PFSK-1 (cell line): Measurements from ENCODE around the gene SLCO1A2.

Source experiments
- FOXP2 ChIP-seq: optimal IDR thresholded peaks from 2 replicates; pipeline ENCODE3; 2011; ENCODE audit warnings: borderline replicate concordance, control low read depth, inconsistent platforms; ENCODE audit not compliant: insufficient read depth; ENCODE audit errors: extremely low read length, extremely low read depth
- POLR2AphosphoS5 ChIP-seq: IDR thresholded peaks from 2 replicates; pipeline ENCODE4 v1.6.1; 2012; ENCODE audit warnings: low read depth, mild to moderate bottlenecking, control low read depth, low read length, moderate library complexity
- SIN3A ChIP-seq: IDR thresholded peaks from 2 replicates; pipeline ENCODE4 v1.6.1; 2012; ENCODE audit warnings: mild to moderate bottlenecking, low read length, moderate library complexity, borderline replicate concordance; ENCODE audit not compliant: insufficient read depth
- TAF1 ChIP-seq: IDR thresholded peaks from 2 replicates; pipeline ENCODE4 v1.6.1; 2012; ENCODE audit warnings: low read length, control low read depth, borderline replicate concordance; ENCODE audit not compliant: insufficient read depth
- TF ChIP-seq, protein P1 (sequence below), 2 experiments: IDR thresholded peaks; 2 replicates each; pipeline versions ENCODE4 v1.6.1 to v1.8.0; 2011 to 2012; ENCODE audit warnings: low read depth in 2 of 2, low read length in 2 of 2, control low read depth in 1 of 2, inconsistent platforms in 1 of 2, mild to moderate bottlenecking in 1 of 2, moderate library complexity in 1 of 2; ENCODE audit not compliant: insufficient read depth in 1 of 2

SLCO1A2 gene

DNA sequence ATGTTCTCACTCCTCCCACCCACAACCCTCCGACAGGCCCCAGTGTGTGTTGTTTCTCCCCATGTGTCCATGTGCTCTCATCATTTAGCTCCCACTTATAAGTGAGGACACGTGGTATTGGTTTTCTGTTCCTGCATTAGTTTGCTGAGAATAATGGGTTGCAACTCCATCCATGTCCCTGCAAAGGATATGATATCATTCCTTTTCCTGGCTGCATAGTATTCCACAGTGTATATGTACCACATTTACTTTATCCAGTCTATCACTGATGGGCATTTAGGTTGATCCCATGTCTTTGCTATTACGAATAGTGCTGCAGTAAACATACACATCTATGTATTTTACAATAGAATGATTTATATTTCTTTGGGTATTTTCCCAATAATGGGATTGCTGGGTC, 77.5 kb downstream of the SLCO1A2 start:
- no peak for TF ChIP-seq FOXP2
- TF ChIP-seq SIN3A: no peak
- no peak for TF ChIP-seq POLR2AphosphoS5
- TF ChIP-seq, protein P1, sequence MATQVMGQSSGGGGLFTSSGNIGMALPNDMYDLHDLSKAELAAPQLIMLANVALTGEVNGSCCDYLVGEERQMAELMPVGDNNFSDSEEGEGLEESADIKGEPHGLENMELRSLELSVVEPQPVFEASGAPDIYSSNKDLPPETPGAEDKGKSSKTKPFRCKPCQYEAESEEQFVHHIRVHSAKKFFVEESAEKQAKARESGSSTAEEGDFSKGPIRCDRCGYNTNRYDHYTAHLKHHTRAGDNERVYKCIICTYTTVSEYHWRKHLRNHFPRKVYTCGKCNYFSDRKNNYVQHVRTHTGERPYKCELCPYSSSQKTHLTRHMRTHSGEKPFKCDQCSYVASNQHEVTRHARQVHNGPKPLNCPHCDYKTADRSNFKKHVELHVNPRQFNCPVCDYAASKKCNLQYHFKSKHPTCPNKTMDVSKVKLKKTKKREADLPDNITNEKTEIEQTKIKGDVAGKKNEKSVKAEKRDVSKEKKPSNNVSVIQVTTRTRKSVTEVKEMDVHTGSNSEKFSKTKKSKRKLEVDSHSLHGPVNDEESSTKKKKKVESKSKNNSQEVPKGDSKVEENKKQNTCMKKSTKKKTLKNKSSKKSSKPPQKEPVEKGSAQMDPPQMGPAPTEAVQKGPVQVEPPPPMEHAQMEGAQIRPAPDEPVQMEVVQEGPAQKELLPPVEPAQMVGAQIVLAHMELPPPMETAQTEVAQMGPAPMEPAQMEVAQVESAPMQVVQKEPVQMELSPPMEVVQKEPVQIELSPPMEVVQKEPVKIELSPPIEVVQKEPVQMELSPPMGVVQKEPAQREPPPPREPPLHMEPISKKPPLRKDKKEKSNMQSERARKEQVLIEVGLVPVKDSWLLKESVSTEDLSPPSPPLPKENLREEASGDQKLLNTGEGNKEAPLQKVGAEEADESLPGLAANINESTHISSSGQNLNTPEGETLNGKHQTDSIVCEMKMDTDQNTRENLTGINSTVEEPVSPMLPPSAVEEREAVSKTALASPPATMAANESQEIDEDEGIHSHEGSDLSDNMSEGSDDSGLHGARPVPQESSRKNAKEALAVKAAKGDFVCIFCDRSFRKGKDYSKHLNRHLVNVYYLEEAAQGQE (IDR thresholded peaks at IDR 0.05; ENCODE audit: insufficient read depth in 1 of 2, low read depth in 2 of 2, low read length in 2 of 2): no peak
- TF ChIP-seq TAF1: no peak

DNA sequence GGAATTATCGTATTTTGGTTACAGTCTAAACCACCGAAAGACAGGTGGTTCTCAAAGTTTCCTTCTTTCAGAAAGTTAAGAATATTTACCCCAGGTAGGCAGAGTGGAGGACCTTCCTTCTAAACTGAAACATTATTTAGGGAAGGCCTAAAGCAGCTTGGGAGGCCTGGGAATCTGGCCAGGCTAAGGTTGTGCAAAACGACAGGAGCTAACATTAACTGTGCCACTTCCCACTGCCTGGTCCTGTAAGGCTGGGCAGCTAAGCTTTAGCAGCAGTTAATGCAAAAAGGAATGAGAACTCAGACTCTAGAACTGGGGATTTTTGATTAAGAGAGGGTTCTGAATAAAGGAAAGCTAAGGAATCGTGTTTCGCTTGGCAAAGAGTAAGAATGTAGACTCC, 82.6 kb downstream of the SLCO1A2 start:
- TF ChIP-seq TAF1: no peak
- TF ChIP-seq FOXP2: no peak
- no peak for TF ChIP-seq SIN3A
- no peak for TF ChIP-seq POLR2AphosphoS5
- TF ChIP-seq, protein P1 (IDR thresholded peaks at IDR 0.05; ENCODE audit: insufficient read depth in 1 of 2, low read depth in 2 of 2, low read length in 2 of 2): no peak

DNA sequence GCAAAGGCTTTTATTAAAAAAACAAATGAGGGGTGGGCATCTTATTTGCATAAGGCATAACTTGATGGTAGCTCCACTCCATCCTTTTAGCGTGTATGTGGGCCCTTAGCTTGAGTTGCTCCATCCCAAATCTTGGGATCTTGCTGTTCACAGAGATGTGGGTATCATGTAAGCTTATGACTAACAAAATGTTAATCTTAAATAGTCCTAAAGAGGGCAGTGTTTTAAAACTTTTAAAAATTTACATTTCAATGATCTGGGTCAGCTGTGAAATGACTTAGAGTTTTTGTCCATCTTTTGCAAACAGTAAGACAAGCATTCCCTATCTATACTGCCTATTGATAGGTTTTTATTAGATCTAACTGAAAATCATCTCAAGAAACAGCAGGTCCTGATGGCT, 86.0 kb downstream of the SLCO1A2 start:
- TF ChIP-seq TAF1 (no peak), SIN3A (no peak), FOXP2 (no peak), POLR2AphosphoS5 (no peak)
- TF ChIP-seq, protein P1 (IDR thresholded peaks at IDR 0.05; ENCODE audit: insufficient read depth in 1 of 2, low read depth in 2 of 2, low read length in 2 of 2): no peak

DNA sequence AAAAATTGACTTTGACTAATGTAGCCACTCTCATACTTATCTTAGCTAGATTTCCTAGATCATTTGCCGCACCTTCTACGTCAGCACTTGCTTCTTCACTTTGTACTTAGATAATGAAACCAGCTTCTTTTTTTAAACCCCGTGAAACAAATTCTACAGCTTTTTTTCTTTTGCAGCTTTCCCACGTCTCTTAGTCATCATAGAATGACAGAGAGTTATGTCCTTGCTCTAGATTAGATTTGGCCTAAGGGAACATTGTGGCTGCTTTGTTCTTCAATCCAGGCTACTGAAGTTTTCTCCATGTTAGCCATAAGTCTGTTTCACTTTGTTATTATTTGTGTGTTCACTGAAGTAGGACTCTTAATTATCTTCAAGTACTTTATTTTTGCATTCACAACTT, 94.9 kb downstream of the SLCO1A2 start:
- TF ChIP-seq SIN3A (no peak), TAF1 (no peak), POLR2AphosphoS5 (no peak), FOXP2 (no peak)
- TF ChIP-seq, protein P1 (IDR thresholded peaks at IDR 0.05; ENCODE audit: insufficient read depth in 1 of 2, low read depth in 2 of 2, low read length in 2 of 2): no peak

DNA sequence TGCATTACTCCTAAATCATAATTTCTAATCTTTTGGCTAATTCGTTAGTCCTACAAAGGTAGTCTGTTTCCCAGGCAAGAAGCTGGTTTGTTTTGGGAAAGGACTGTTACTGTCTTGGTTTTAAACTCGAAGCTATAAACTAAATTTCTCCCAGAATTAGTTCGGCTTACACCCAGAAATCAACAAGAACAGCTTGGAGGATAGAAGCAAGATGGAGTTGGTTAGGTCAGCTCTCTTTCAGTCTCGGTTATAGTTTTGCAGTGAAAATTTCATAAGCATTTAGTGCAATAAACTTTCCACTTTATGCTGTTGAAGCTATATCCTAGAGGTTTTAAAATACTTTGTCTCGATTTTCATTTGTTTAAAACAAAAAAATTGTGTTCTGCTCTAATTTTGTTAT, 100.3 kb downstream of the SLCO1A2 start:
- TF ChIP-seq TAF1 (no peak), SIN3A (no peak), POLR2AphosphoS5 (no peak), FOXP2 (no peak)
- TF ChIP-seq, protein P1 (IDR thresholded peaks at IDR 0.05; ENCODE audit: insufficient read depth in 1 of 2, low read depth in 2 of 2, low read length in 2 of 2): no peak
